Measurements from ENCODE around the gene DECR2. TPM values are rescaled to one million over a fixed set of nuclear protein-coding genes. Genes with fewer than 3 reads are reported as not detected.
"Not testable (repeated sequence)": the region's sequence is repeated elsewhere in the genome, so short reads cannot be mapped to it uniquely, and the experiment has no call there.

Gene DECR2
- total RNA-seq, 4 donors from 2014 or later, result 17.0 to 23.3 (median 18.8) TPM

DNA sequence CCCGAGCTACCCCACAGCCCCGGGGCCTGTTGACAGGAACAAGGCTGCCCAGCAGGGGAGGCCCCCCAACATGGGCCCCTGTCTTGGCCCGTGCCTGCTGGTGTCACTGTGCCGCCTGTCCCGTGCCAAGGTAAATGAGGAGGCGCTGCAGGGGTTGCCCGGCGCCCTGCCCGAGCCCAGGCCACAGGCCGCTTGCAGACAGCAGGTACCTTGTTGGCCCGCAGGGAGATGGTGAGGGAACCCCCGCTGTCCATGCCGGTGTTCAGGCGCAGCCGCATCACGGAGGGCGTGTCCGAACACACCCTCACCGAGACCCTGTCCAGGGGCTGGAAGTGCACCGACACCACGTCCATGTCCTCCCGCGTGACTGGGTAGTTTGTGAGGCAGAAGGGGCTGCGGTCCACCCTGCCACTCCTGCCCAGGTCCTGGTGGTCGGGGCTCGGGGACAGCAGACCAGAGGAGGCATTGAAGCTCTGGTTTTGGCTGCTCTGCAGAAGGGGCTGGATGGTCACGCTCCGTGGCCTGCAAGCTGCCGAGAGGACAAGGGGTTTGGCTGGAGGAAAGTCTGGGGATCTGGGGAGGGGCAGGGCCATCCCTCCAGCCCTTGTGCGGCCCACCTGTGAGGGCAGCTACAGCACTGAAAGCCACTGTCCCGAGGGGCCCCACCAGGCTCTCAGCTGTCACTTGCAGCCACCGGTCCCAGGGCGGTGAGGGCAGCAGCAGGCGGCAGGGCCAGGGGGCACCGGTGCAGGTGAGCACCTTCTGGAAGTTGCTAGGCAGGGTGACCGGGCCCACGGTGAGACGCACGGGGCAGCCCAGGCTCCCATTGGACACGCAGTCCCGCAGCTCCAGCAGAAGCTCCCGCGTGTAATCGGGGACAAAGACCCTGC, 25.5 kb upstream of the DECR2 start:
- H3K9me3 ChIP-seq, result no peaks in the 10 kb centered on the region
- H3K4me1 ChIP-seq, result peaks cover 9 to 11% of the 10 kb centered on the region in 2 donors
- no peak for ATAC-seq
- intact Hi-C loops (cut with DNase I; ENCODE audit: low total_unique reads), result no loop called here
- no peak for DNase-seq
- TF ChIP-seq, protein P1, sequence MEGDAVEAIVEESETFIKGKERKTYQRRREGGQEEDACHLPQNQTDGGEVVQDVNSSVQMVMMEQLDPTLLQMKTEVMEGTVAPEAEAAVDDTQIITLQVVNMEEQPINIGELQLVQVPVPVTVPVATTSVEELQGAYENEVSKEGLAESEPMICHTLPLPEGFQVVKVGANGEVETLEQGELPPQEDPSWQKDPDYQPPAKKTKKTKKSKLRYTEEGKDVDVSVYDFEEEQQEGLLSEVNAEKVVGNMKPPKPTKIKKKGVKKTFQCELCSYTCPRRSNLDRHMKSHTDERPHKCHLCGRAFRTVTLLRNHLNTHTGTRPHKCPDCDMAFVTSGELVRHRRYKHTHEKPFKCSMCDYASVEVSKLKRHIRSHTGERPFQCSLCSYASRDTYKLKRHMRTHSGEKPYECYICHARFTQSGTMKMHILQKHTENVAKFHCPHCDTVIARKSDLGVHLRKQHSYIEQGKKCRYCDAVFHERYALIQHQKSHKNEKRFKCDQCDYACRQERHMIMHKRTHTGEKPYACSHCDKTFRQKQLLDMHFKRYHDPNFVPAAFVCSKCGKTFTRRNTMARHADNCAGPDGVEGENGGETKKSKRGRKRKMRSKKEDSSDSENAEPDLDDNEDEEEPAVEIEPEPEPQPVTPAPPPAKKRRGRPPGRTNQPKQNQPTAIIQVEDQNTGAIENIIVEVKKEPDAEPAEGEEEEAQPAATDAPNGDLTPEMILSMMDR (IDR thresholded peaks at IDR 0.05 in 4 of 5, conservative IDR thresholded peaks at IDR 0.05 in 1 of 5), result no peak
- TF ChIP-seq POLR2A (IDR thresholded peaks at IDR 0.05), result no peak
- H3K36me3 ChIP-seq, result peaks cover 0 to 38% of the 10 kb centered on the region in 2 donors
- H3K4me3 ChIP-seq, result no peak overlapping the region
- no peaks in the 10 kb centered on the region for H3K27me3 ChIP-seq
- in situ Hi-C loops (cut with MboI; ENCODE audit: low sequenced_read_pairs in 4 of 4), result no loop called here
- no peak overlapping the region for H3K27ac ChIP-seq

DNA sequence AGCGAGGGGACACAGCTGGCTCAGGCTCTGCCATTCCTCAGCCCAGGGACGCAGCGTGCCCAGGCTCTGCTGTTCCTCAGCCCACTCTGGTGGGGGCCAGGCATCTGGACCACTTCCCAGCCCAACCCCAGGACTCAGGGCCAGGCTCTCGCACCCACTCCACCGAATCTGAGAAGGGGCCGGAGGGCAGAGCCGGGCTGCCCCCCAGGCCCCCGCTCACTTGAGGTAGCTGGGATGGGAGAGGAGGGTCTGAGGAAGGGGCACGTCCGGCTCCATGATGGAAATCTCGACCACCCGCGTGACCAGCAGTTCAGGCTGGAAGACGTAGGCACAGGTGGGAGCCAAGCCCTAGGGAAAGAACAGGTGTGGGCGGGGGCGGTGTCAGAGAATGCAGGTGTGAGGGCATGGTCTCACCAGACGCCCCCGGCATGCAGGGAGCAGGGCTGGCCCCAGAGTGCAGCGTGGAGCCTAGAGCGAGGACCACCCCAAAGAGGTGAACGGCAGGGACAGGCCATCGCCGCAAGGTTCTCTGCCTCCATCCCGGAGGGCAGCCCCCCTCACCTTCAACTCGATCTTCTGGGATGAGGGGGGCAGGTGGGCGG, 24.8 kb upstream of the DECR2 start:
- Histone ChIP-seq H3K27ac (no peak overlapping the region), H3K9me3 (no peaks in the 10 kb centered on the region), H3K4me3 (no peak overlapping the region), H3K27me3 (no peaks in the 10 kb centered on the region), H3K36me3 (peaks cover 0 to 38% of the 10 kb centered on the region in 2 donors), H3K4me1 (peaks cover 9 to 12% of the 10 kb centered on the region in 2 donors)
- intact Hi-C loops (cut with DNase I; ENCODE audit: low total_unique reads) (no loop called here), in situ Hi-C loops (cut with MboI; ENCODE audit: low sequenced_read_pairs in 4 of 4) (no loop called here)
- ATAC-seq (no peak), DNase-seq (no peak)
- no peak for TF ChIP-seq POLR2A (IDR thresholded peaks at IDR 0.05)
- TF ChIP-seq, protein P1 (IDR thresholded peaks at IDR 0.05 in 4 of 5, conservative IDR thresholded peaks at IDR 0.05 in 1 of 5), result no peak

DNA sequence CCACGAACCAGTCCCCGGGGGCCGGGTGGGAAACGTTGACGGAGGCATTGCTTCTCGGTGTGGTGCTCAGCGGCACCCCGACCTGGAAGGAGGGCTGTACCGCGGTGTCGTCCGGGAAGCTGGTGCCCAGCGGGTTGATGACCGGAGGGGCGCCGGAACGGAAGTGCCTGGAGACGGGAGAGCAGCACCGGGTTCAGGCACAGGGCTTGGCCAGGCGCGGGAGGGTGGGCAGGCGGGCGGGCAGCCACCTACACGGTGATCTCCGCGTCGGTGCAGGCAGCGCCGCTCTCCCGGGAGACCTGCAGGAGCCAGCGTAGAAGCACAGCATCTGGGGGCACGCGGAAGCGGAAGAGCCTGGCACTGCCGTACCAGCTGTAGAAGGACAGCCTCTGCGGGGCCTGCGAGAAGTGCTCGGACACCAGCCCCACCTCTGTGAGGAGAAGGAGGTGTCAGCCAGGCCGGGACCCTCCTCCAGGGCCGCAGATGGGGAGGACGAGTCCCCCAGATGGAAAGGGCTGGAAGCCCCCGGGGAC, 24.2 kb upstream of the DECR2 start:
- Histone ChIP-seq H3K4me3 (no peak overlapping the region), H3K4me1 (peaks cover 9 to 12% of the 10 kb centered on the region in 2 donors), H3K27ac (no peak overlapping the region), H3K27me3 (no peaks in the 10 kb centered on the region), H3K36me3 (peaks cover 0 to 38% of the 10 kb centered on the region in 2 donors), H3K9me3 (no peaks in the 10 kb centered on the region)
- intact Hi-C loops (cut with DNase I; ENCODE audit: low total_unique reads), result no loop called here
- in situ Hi-C loops (cut with MboI; ENCODE audit: low sequenced_read_pairs in 4 of 4), result no loop called here
- TF ChIP-seq, protein P1 (IDR thresholded peaks at IDR 0.05 in 4 of 5, conservative IDR thresholded peaks at IDR 0.05 in 1 of 5), result no peak
- no peak for TF ChIP-seq POLR2A (IDR thresholded peaks at IDR 0.05)
- ATAC-seq, result no peak
- DNase-seq, result no peak

DNA sequence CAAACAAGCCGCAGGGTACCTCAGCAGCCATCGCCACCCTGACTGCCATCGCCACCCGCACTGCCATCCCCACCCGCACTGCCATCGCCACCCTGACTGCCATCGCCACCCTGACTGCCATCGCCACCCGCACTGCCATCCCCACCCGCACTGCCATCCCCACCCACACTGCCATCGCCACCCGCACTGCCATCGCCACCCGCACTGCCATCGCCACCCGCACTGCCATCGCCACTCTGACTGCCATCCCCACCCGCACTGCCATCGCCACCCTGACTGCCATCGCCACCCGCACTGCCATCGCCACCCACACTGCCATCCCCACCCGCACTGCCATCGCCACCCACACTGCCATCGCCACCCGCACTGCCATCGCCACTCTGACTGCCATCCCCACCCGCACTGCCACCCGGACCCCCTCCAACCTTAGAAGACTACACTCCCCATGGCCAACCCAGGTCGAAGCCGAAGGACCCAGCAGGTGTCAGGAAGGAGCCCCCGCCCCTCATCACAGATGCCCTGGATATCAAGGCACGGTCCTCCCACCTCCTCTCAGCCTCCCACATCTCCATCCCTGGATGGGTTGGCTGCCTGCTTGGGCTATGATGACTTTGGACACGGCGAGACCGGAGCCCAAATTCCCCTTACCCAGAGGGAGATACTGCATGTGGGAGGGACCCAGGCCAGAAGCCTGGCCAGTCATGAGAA, 23.4 kb upstream of the DECR2 start:
- H3K27me3 ChIP-seq; H3K27ac ChIP-seq; H3K9me3 ChIP-seq; DNase-seq; H3K4me3 ChIP-seq; intact Hi-C loops (cut with DNase I; ENCODE audit: low total_unique reads); in situ Hi-C loops (cut with MboI; ENCODE audit: low sequenced_read_pairs in 4 of 4); ATAC-seq: not testable (repeated sequence)
- peaks cover 15 to 19% of the 10 kb centered on the region in 2 donors for H3K4me1 ChIP-seq
- peaks cover 0 to 38% of the 10 kb centered on the region in 2 donors for H3K36me3 ChIP-seq

Data from gastrocnemius medialis (tissue), 4 donors.